ENCODE measurements around the gene RGL3. TPM values are rescaled to one million over a fixed set of nuclear protein-coding genes. Genes with fewer than 3 reads are reported as not detected.
A peak's percentile ranks its signal among the peaks of the same experiment; 100 is the strongest.

RGL3 gene
- total and polyA plus RNA-seq, 2 donors, result 0.28 to 5.3 TPM

GRCh38 chr19:11399667-11400066, 19.4 kb downstream of the RGL3 start:
- 95% methylated on average over 9 of the region's 9 CpGs for WGBS
- Histone ChIP-seq H3K9me3 (ENCODE audit: control insufficient read depth in 2 of 2, insufficient read depth in 1 of 2, low read length in 1 of 2) (no peaks in the 10 kb centered on the region), H3K36me3 (ENCODE audit: control insufficient read depth in 2 of 2, insufficient read depth in 2 of 2, low read length in 1 of 2) (no peaks in the 10 kb centered on the region), H3K27ac (ENCODE audit: low read depth in 1 of 2, low read length in 1 of 2) (no peak overlapping the region), H3K4me1 (ENCODE audit: control insufficient read depth in 2 of 2, insufficient read depth in 2 of 2, low read length in 2 of 2) (no peaks in the 10 kb centered on the region), H3K4me3 (ENCODE audit: low read length in 2 of 2) (no peak overlapping the region), H3K27me3 (ENCODE audit: control insufficient read depth in 2 of 2, insufficient read depth in 1 of 2, low read length in 1 of 2) (peaks cover 0 to 6% of the 10 kb centered on the region in 2 donors)
- no peak for DNase-seq (ENCODE audit: low read depth in 6 of 9, low spot score in 9 of 9)

DNA sequence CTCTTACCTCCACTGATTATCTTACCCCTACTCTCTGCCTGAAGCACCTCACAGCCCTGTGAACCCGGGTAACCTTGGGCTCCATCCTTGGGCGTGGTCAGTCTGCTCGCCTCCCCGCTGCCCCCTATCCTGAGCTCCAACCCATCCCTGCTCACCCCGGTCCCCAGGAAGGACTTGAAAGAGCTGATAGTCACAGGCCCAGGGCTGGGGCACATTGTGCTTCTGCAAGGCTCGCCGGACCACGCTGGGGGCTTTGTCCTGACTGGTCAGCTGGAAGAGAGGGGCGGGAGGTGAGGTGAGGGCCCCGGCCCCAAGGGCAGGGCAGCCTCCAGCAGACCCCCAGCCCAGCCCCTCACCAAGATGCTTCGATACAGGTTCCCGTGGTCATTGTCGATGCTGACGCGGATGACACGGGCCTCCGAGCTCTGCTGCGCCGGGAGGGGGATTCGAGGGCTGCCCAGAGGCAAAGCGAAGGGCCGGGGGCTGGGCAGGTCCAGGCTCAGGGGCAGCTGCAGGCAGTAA, 22.0 kb downstream of the RGL3 start:
- Histone ChIP-seq H3K4me1 (ENCODE audit: control insufficient read depth in 2 of 2, insufficient read depth in 2 of 2, low read length in 2 of 2) (no peaks in the 10 kb centered on the region), H3K36me3 (ENCODE audit: control insufficient read depth in 2 of 2, insufficient read depth in 2 of 2, low read length in 1 of 2) (no peaks in the 10 kb centered on the region), H3K27ac (ENCODE audit: low read depth in 1 of 2, low read length in 1 of 2) (no peak overlapping the region), H3K4me3 (ENCODE audit: low read length in 2 of 2) (no peak overlapping the region), H3K9me3 (ENCODE audit: control insufficient read depth in 2 of 2, insufficient read depth in 1 of 2, low read length in 1 of 2) (no peaks in the 10 kb centered on the region), H3K27me3 (ENCODE audit: control insufficient read depth in 2 of 2, insufficient read depth in 1 of 2, low read length in 1 of 2) (peaks cover 0 to 6% of the 10 kb centered on the region in 2 donors)
- WGBS, result 97% methylated on average over 22 of the region's 22 CpGs
- DNase-seq (ENCODE audit: low read depth in 6 of 9, low spot score in 9 of 9), result no peak

- DNase-seq (ENCODE audit: low read depth in 6 of 9, low spot score in 9 of 9), result no peak
- Histone ChIP-seq H3K9me3 (ENCODE audit: control insufficient read depth in 2 of 2, insufficient read depth in 1 of 2, low read length in 1 of 2) (peaks cover 0 to 5% of the 10 kb centered on the region in 2 donors), H3K27ac (ENCODE audit: low read depth in 1 of 2, low read length in 1 of 2) (no peak overlapping the region), H3K27me3 (ENCODE audit: control insufficient read depth in 2 of 2, insufficient read depth in 1 of 2, low read length in 1 of 2) (peaks cover 2 to 15% of the 10 kb centered on the region in 2 donors), H3K4me1 (ENCODE audit: control insufficient read depth in 2 of 2, insufficient read depth in 2 of 2, low read length in 2 of 2) (no peaks in the 10 kb centered on the region), H3K36me3 (ENCODE audit: control insufficient read depth in 2 of 2, insufficient read depth in 2 of 2, low read length in 1 of 2) (no peaks in the 10 kb centered on the region), H3K4me3 (ENCODE audit: low read length in 2 of 2) (no peak overlapping the region)
- WGBS, result 88% methylated on average over 4 of the region's 4 CpGs
Measured at GRCh38 chr19:11390933-11391680, 28.0 kb downstream of the RGL3 start.

- Histone ChIP-seq H3K36me3 (ENCODE audit: control insufficient read depth in 2 of 2, insufficient read depth in 2 of 2, low read length in 1 of 2) (no peaks in the 10 kb centered on the region), H3K9me3 (ENCODE audit: control insufficient read depth in 2 of 2, insufficient read depth in 1 of 2, low read length in 1 of 2) (peaks cover 0 to 5% of the 10 kb centered on the region in 2 donors), H3K4me1 (ENCODE audit: control insufficient read depth in 2 of 2, insufficient read depth in 2 of 2, low read length in 2 of 2) (no peaks in the 10 kb centered on the region), H3K27ac (ENCODE audit: low read depth in 1 of 2, low read length in 1 of 2) (no peak overlapping the region), H3K4me3 (ENCODE audit: low read length in 2 of 2) (no peak overlapping the region), H3K27me3 (ENCODE audit: control insufficient read depth in 2 of 2, insufficient read depth in 1 of 2, low read length in 1 of 2) (peaks cover 2 to 18% of the 10 kb centered on the region in 2 donors)
- DNase-seq (ENCODE audit: low read depth in 6 of 9, low spot score in 9 of 9), result no peak
- WGBS, result 98% methylated on average over 2 of the region's 2 CpGs
Measured at GRCh38 chr19:11390359-11390758, 28.8 kb downstream of the RGL3 start.

- H3K27me3 ChIP-seq (ENCODE audit: control insufficient read depth in 2 of 2, insufficient read depth in 1 of 2, low read length in 1 of 2), result peaks cover 25 to 48% of the 10 kb centered on the region in 2 donors
- H3K27ac ChIP-seq (ENCODE audit: low read depth in 1 of 2, low read length in 1 of 2), result no peak overlapping the region
- H3K9me3 ChIP-seq (ENCODE audit: control insufficient read depth in 2 of 2, insufficient read depth in 1 of 2, low read length in 1 of 2), result peaks cover 0 to 16% of the 10 kb centered on the region in 2 donors
- no peaks in the 10 kb centered on the region for H3K36me3 ChIP-seq (ENCODE audit: control insufficient read depth in 2 of 2, insufficient read depth in 2 of 2, low read length in 1 of 2)
- WGBS, result 62% methylated on average over 19 of the region's 19 CpGs
- peaks cover 0 to 13% of the 10 kb centered on the region in 2 donors for H3K4me1 ChIP-seq (ENCODE audit: control insufficient read depth in 2 of 2, insufficient read depth in 2 of 2, low read length in 2 of 2)
- DNase-seq (ENCODE audit: low read depth in 6 of 9, low spot score in 9 of 9), result peak in 1 of 9 donors; percentile 21
- no peak overlapping the region for H3K4me3 ChIP-seq (ENCODE audit: low read length in 2 of 2)
Measured at GRCh38 chr19:11387162-11388034, 31.7 kb downstream of the RGL3 start.

GRCh38 chr19:11384778-11385129, 34.4 kb downstream of the RGL3 start:
- peaks cover 8 to 32% of the 10 kb centered on the region in 2 donors for H3K4me1 ChIP-seq (ENCODE audit: control insufficient read depth in 2 of 2, insufficient read depth in 2 of 2, low read length in 2 of 2)
- 97% methylated on average over 5 of the region's 5 CpGs for WGBS
- H3K27ac ChIP-seq (ENCODE audit: low read depth in 1 of 2, low read length in 1 of 2), result no peak overlapping the region
- H3K4me3 ChIP-seq (ENCODE audit: low read length in 2 of 2), result no peak overlapping the region
- H3K36me3 ChIP-seq (ENCODE audit: control insufficient read depth in 2 of 2, insufficient read depth in 2 of 2, low read length in 1 of 2), result no peaks in the 10 kb centered on the region
- H3K9me3 ChIP-seq (ENCODE audit: control insufficient read depth in 2 of 2, insufficient read depth in 1 of 2, low read length in 1 of 2), result peaks cover 0 to 19% of the 10 kb centered on the region in 2 donors
- no peak for DNase-seq (ENCODE audit: low read depth in 6 of 9, low spot score in 9 of 9)
- H3K27me3 ChIP-seq (ENCODE audit: control insufficient read depth in 2 of 2, insufficient read depth in 1 of 2, low read length in 1 of 2), result peaks cover 32 to 59% of the 10 kb centered on the region in 2 donors

GRCh38 chr19:11383706-11384048, 35.4 kb downstream of the RGL3 start:
- WGBS, result 3% methylated on average over 9 of the region's 9 CpGs
- peak overlapping the region in 1 of 2 donors; percentile 5 for H3K27ac ChIP-seq (ENCODE audit: low read depth in 1 of 2, low read length in 1 of 2)
- peaks cover 0 to 19% of the 10 kb centered on the region in 2 donors for H3K9me3 ChIP-seq (ENCODE audit: control insufficient read depth in 2 of 2, insufficient read depth in 1 of 2, low read length in 1 of 2)
- H3K36me3 ChIP-seq (ENCODE audit: control insufficient read depth in 2 of 2, insufficient read depth in 2 of 2, low read length in 1 of 2), result peaks cover 0 to 1% of the 10 kb centered on the region in 2 donors
- H3K4me3 ChIP-seq (ENCODE audit: low read length in 2 of 2), result no peak overlapping the region
- no peak for DNase-seq (ENCODE audit: low read depth in 6 of 9, low spot score in 9 of 9)
- H3K27me3 ChIP-seq (ENCODE audit: control insufficient read depth in 2 of 2, insufficient read depth in 1 of 2, low read length in 1 of 2), result peaks cover 32 to 59% of the 10 kb centered on the region in 2 donors
- peaks cover 8 to 32% of the 10 kb centered on the region in 2 donors for H3K4me1 ChIP-seq (ENCODE audit: control insufficient read depth in 2 of 2, insufficient read depth in 2 of 2, low read length in 2 of 2)

DNA sequence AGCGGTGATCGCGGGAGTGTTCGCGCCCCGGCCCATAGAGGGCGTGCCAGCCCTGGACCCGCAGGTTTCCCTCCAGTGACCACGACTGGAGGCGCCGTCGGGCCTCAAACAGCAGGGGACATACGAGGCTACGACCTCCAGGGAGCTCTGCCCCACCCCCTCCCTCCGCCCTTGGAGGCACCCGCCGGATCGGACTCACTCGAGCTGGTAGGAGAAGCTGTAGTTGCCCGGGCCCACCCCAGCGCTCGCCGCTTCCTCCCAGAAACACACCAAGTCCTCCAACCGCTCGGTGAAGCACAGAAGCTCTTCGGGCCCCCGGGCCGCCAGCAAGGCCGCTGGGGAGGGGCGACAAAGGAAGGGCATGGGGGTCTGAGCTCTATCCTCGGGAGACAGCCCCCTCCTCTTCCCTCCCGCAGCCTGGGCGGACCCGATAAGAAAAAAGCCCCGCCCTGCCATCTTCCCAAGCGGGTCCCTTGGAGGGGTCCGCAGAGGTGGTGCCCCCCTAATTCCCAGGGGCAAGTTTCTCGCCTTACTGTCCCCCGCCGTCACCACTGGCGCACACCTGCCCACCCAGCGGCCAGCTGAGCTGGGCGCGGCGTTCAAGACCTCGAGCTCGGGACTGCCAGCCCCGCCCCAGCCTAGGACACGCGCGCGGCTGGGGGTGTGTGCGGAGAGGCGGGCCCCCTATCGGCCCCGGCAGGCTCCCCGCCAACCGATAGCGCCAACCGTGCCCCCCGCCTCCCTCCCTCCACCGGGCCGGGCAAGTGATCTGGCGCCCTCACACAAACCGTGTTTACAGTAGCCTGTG, 36.0 kb downstream of the RGL3 start:
- DNase-seq (ENCODE audit: low read depth in 6 of 9, low spot score in 9 of 9), result peak in 1 of 9 donors; percentile 42
- Histone ChIP-seq H3K27me3 (ENCODE audit: control insufficient read depth in 2 of 2, insufficient read depth in 1 of 2, low read length in 1 of 2) (peaks cover 32 to 59% of the 10 kb centered on the region in 2 donors), H3K4me3 (ENCODE audit: low read length in 2 of 2) (peak overlapping the region in 1 of 2 donors; percentile 14), H3K36me3 (ENCODE audit: control insufficient read depth in 2 of 2, insufficient read depth in 2 of 2, low read length in 1 of 2) (peaks cover 1 to 7% of the 10 kb centered on the region in 2 donors), H3K9me3 (ENCODE audit: control insufficient read depth in 2 of 2, insufficient read depth in 1 of 2, low read length in 1 of 2) (peaks cover 0 to 19% of the 10 kb centered on the region in 2 donors), H3K27ac (ENCODE audit: low read depth in 1 of 2, low read length in 1 of 2) (no peak overlapping the region), H3K4me1 (ENCODE audit: control insufficient read depth in 2 of 2, insufficient read depth in 2 of 2, low read length in 2 of 2) (peaks cover 8 to 32% of the 10 kb centered on the region in 2 donors)
- WGBS, result 2% methylated on average over 65 of the region's 65 CpGs

All from thymus (tissue), 11 donors.